Stimulated activated CD4-positive, alpha-beta T cell treated with anti-CD3 and anti-CD28 coated beads, Interleukin-4, amount 100 ng/mL, for 24 hours (primary cell): ENCODE data around the gene SH3BP4.
A peak's percentile ranks its signal among the peaks of the same experiment; 100 is the strongest.

Experiments used
- DNase-seq: peaks from one replicate; pipeline ENCODE4 v3.0.0-alpha.2; 2020

The SH3BP4 gene, protein sequence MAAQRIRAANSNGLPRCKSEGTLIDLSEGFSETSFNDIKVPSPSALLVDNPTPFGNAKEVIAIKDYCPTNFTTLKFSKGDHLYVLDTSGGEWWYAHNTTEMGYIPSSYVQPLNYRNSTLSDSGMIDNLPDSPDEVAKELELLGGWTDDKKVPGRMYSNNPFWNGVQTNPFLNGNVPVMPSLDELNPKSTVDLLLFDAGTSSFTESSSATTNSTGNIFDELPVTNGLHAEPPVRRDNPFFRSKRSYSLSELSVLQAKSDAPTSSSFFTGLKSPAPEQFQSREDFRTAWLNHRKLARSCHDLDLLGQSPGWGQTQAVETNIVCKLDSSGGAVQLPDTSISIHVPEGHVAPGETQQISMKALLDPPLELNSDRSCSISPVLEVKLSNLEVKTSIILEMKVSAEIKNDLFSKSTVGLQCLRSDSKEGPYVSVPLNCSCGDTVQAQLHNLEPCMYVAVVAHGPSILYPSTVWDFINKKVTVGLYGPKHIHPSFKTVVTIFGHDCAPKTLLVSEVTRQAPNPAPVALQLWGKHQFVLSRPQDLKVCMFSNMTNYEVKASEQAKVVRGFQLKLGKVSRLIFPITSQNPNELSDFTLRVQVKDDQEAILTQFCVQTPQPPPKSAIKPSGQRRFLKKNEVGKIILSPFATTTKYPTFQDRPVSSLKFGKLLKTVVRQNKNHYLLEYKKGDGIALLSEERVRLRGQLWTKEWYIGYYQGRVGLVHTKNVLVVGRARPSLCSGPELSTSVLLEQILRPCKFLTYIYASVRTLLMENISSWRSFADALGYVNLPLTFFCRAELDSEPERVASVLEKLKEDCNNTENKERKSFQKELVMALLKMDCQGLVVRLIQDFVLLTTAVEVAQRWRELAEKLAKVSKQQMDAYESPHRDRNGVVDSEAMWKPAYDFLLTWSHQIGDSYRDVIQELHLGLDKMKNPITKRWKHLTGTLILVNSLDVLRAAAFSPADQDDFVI

DNA sequence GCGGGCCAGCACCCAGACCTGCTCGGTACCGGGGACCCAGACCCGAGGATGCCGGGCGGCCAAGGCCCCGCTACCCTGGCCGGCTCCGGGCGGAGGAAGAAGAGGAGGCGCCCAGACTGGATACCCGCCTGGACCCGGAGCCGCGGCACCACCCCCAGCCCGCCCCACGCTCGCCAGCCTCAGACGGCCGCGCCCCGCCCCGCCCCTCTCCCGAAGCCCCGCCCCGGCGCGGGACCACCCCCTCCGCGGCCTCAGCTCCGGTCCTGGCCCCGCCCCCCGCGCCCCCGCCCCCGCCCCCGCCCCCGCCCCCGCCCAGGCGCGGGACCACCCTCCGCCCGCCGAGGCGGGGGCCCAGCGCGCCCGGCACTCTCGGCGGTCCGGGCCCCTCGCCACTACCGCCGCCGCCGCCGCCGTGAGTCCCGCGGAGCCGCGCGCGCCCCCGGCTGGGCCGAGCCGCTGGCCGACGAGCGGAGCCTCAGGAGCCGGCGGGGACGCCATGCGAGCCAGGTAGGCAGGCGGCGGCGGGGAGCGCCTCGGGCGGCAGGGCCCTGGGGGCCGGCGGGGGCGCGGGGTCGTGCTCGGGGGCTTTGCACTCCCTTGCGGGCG lies at the start of gene SH3BP4:
TSS of gene SH3BP4 (plus strand) at position 354 of the 606 bp plus-strand sequence. CDS start 82,986 bp downstream, outside the sequence.
- DNase-seq, result peak; percentile 15

DNA sequence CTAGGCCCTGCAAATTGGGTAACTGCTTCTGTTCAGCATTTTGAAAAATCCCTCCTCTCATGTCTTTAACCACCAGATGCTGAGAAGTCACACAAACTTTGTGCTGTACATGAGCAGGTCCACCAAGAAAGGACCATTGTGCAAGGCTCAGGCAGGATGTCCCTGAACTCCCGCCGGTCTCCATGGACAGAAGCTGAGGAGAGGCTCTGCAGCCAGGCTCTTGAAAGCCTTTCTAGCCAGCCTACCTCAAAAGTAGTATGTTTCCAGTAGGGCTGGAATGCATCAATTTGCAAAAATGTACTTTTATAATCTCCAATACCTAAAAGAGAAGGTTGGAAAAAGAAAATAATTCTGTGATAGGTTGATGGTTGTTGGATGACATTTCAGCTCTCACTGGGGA lies 47.0 kb upstream of the SH3BP4 start:
- no peak for DNase-seq

DNA sequence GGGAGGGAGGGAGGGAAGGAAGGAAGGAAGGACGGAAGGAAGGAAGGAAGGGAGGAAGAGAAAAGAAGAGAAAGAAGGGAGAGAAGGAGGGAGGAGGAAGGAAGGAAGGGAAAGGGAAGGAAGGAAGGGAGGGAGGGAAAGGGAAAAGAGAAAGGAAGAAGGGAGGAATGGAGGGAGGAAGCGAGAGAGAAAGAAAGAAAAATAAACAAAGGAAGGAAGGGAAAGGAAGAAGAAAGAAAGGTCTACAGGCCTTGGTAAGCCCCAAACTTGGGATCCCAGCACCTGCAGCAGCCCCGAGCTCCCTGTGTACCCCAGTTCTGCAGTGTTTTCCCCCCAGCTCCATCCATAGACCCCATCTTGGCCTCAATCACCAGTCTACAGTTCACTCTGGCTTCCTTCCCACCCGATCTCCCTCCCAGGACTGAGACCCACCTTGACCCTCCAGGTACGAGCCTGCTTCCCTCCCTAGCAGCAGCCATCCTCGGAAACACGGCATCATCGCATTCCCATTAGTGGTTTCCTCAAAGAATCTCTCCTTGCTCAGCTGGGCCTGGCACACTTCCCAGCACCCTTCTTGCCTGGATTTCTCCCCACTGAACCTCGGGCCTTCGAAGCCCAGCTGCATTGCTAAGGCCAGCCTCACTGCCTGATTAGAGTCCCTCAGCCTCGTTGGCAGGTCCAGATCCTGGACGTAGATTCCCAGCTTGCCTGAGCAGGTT lies 46.1 kb upstream of the SH3BP4 start:
- DNase-seq, result no peak

DNA sequence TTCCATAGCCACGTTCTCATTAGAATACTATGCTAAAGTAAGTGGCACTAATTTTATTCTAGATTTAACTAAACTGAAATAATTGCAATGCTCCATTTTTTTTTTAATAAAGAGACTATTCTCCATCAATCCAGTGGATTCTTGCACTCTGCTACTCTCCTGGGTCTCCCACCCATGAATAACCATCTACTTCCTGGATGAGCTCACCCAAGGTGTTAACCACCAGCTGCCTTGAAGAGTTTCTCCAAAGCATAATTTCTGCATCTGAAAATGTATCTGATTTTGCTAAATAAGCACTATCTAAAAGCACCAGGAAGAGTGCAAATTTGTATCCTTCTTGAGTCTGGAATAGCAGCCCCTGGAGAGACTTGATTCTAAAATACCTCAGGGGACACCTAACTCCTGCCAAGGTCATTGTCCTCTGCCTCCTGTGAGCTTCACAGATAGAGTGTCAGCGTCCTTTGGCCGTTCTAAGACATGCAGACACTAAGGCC lies 41.6 kb upstream of the SH3BP4 start:
- no peak for DNase-seq

DNA sequence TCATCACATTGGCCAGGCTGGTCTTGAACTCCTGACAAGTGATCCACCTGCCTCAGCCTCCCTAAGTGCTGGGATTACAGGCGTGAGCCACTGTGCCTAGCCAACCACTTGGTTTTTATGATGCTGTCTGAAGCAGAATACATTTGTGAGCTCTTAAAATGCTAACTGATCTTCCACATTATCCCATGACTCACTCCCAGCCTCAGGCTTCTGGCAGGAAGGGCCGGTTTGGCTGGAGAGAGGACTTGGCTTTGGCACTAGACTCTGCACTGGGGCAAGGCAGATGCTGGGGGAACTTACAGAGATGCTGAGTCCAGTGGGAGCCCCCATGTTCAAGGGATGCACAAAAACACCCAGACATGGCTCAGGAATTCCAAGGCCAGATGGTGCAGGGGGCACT lies 40.5 kb upstream of the SH3BP4 start:
- DNase-seq, result no peak

DNA sequence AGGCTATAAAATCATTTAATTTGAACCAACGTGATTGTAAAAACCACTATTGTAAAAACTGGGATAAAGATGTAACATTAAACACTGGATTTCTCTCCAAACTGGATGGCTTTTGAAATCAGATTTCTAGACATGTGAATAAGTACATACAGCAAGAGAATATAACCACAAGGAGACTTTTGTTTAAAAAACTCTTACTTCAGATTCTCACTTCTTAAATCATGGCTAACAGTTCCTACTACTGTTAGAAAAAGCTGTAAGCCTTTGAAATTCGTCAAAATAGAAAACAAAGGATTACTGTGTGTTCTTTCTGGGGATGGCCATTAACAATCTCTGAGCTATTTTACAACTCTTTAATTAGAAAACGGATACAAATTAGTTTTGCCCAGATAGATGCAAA lies 39.4 kb upstream of the SH3BP4 start:
- DNase-seq, result no peak

DNA sequence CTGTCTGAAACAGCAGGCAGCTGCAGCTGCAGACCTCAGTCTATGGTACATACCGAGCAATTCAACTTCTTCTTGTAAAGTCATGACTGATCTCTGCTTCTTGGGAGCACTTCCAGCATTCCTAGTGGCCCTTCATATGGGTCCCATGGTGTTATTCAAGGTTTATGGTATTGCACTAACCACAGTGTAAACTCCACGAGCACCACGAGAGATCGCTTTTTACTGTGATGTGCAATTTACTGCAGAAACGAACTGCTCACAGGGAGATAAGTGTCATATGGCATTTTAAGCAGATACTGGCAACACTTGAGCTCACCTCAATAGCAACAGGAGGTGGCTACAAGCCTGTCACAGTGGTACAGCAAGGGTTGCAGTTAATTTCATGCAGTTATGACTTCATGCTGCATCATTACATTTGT lies 38.6 kb upstream of the SH3BP4 start:
- no peak for DNase-seq

DNA sequence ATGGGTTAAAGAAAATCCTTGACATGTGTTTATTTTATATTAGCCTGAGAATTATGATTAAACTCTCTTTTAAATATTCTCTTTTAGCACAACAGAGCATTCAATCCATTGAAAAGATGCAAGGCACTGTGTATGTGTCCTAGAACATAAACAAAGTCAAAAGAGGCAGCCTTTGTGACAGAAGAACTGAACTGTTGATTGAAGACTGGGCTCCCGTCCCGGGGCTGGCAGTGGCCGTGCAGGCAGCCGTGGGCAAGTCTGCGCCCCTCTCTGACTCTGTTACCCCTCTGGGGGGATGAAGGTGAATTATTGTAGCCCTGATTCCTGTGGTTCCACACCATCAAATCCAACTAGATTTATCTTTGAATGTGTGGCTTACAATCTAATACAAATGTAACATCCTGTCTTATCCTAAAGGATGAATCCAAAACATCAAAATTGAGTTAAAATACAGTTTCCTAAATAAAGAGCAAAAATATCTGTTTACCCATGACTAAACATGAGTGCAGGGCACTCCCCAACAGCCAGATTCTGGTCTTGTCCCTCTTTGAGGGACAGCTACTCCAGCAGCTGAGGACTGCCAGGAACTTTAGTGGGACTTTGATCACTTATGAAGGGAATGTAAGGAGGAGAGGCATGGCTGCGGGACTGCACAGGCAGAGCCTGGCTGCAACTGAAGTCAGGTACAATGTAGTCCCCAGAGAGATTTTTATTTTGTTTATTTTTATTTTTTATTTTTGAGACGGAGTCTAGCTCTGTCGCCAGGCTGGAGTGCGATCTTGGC lies 37.3 kb upstream of the SH3BP4 start:
- DNase-seq, result no peak

DNA sequence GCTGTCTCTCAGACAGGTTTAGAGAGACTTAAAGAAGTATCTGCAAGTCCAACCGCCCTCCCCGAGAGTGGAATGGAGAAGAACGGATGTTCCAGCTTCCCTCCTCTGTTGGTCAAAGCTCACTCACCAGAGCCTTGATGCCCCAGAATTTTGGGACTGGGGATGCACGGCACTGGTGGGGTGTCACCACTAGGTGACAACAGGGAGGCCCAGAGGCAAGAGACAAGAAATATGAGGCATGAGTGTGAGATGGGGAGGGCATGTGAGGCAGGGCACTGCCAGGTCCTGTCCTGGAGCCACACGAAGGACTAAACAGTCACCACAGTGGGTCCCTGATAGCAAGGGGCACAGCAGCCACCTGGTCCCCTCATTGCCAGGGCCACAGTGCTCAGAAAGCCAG lies 35.1 kb upstream of the SH3BP4 start:
- DNase-seq, result no peak

DNA sequence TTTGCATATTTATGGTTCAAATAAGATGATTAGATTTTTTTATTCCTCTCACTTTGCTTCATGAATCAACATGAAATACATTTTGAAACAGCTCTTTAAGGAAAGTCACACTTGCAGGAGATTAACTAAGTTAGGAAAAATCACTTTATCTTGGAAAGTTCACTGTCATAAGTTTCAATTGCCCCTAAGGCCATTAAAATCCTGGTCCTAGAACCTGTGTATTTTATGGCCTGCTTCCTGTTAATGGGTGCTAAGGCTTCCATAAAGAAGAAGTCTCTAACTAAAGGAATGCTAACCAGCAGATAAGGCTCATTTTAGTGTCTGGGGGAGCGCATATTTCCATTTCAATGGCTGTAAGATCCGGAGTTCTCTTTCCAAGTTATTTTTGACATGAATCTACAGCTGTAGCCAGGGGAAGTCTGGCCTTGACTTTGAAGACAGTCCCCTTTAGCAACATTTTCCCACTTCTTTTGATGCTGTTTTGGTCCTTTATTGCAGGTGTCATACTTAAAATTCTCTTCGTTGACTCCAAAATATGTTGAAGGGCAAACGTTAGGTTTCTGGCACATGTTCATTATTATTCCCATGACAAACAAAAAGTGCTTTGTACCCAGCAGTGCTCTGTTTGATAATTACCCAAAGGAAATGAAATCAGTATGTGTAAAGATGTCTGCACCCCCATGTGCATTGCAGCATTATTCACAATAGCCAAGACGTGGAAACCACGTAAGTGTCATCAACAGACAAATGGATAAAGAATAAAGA lies 34.4 kb upstream of the SH3BP4 start:
- no peak for DNase-seq

DNA sequence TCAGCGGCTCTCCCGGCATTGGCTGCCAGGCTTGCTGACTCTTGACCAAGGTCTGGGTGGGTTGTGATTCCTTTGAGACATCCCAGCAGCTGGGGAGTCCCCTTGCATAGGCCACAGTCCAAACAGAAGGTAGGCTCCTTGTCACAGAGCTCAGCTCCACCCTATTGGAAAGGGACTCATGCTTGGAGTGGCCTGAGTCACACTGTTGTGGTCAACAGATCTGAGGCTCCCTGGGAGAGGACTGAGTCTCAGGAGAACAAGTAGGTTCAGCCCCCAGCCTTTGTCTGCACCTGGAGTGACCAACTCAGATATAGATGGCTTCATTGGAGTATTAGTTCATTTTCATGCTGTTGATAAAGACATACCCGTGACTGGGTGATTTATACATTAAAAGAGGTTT lies 32.1 kb upstream of the SH3BP4 start:
- no peak for DNase-seq

DNA sequence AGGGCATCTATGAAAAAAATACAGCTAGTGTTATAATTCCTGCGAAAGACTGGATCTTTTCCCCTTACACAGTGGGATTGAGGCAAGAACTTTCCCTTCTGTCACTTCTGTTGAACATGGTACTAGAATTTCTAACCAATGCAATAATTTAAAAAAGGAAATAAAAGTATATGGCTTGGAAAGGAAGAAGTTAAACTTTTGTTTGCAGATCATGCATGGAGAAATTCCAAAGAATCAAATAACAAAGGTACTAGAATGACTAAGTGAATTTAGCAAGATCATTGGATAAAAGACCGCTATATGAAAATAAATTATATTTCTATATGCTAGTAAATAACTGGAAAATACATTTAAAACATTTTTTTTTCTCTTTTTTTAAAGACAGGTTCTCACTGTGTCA lies 31.0 kb upstream of the SH3BP4 start:
- DNase-seq, result no peak

DNA sequence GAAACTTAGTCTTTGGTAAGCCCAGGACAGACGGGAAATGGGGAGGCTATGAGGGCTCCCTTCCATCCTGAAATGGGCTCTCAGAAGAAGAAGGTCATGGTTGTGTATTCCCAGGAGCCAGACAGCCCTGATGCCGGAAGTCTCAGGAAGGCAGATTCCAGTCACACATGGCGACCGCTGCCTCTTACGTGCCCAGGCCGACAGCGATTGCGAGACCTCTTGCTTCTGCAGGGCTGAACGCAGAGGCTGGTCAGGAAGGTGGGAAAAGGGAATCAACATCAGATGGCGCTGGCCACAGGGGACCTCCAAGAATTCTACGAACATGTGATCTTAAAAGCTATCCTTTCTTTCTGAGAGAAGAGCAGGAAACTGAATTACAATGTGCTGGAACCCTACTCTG lies 22.8 kb upstream of the SH3BP4 start:
- no peak for DNase-seq

DNA sequence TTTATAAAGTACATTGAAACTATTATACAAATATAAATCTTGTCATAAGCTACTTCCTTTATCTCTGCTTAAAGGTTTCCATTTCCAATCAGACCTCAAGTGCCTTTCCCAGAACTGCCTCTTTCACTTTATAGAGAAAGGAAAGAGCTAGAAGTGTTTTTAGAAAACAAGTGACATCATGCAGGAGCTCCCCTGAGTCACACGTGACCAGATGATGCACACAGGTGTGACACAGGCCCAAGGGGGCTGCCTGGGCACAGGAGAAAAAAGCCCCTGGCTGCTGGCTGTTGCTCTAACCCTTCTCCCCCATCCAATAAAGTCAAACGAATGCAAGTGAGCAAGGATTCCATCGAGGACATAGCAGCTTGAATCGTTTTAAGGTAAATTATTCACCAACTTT lies 21.4 kb upstream of the SH3BP4 start:
- no peak for DNase-seq

DNA sequence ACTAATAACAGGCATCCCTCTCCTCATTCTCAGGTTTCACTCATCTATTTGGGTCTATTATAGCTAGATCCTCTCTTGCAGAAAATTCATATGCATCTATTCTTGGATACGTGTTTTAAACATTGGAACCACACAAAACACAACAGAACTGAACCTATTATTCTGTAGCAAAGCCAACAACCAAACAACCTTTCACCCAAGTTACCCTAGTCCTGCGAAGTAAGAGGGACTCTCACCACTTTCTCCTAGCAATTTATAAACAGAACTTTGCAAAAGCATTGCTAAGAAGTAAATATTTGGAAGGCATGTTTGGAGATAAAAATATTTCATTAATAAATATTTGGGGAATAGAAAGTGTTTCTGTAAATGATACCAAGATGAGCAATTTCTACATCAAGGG lies 20.4 kb upstream of the SH3BP4 start:
- no peak for DNase-seq

DNA sequence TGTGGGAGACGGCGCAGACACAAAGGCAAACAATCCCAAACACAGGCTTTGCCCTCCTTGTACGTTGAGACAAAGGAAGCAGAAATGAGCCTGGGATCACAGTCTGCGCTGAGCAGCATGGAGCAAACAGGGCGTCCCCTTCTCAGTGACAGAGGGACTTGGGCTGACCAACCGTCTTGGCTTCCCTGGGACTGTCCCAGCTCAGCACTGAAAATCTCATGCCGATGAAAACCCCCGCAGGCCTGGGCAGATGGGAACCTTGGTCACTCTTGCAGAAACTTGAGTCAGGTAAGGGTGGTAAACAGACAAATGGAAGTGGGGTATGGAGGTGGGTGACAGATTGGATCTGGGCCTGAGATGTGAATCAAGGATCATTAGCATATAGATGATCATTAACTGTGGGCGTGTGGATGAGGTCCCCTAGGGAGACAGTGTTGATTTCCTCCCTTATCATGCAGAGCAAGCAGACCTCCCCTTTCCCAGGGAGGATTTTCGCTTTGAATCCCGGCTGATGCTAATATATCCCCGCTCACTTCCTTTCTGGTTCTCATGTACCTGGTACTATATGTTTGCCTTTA lies 19.1 kb upstream of the SH3BP4 start:
- DNase-seq, result no peak

DNA sequence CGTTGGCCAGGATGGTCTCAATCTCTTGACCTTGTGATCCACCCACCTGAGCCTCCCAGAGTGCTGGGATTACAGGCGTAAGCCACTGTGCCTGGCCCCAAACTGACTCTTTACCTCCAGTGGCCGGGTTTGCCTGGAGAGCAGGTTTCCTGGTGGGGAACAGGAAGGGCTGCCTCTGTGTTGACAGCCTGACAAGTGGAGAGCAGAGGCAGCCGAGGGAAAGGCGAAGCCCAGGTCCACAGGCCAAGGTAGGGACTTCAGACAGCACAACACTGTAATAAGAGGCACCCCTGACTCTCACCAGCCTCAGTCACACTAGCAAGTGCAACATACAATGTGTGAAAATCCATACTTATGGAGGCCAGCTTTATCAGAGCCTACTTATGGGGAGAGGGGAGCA lies 16.5 kb upstream of the SH3BP4 start:
- DNase-seq, result no peak

DNA sequence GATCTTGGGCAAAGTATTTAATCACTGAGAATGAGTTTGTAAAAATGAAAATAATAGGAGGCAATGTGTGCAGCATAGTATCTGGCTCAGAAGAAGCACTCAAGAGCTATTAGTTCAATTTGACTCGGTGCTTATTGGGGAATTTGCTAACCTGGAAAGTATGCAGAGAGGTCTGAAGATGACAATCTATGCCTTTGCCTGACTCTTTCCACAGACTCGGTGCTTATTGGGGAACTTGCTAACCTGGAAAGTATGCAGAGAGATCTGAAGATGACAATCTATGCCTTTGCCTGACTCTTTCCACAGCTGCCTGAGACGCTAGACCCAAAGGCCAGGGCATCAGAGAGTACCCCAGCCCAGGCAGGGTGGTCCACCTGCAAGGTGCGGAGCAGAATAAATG lies 12.2 kb upstream of the SH3BP4 start:
- DNase-seq, result no peak

DNA sequence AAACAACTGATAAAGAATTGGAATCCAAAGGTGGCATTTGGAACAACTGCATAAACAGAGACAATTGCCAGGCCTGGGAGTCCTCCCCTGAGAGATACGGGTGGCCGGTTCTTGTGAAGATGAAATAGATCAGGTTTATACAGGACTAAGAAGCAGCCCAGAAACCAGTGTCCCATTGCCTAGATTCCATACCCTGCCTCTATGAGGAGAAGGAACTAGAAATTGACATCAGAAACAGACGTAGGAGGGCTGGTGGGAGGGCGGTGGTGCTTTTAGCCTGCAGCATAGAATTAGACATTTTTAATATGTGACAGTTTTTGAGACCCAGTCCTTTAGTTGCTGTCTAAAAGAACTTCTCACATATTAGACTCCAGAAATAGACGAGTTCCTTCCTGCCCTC lies 11.8 kb upstream of the SH3BP4 start:
- no peak for DNase-seq

DNA sequence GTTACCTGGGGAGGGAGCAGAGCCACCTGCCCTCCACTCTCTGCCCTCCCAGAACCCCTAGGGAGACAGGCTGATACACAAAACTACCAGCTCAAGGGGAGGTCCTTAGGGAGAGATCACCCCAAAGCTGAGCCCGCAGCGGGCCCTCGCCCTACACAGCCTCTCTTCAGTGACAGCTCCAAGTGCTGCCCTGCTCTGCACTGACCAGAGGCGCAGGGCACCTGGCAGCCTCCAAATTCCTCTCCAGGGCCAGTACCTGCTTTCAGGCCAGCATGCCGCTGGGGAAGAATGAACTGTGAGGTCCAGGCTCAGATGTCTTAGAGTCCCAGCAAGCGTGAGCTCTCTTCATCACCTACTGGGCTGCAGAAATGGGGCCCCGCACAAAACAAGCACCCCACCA lies 11.3 kb upstream of the SH3BP4 start:
- no peak for DNase-seq
